ENCODE data around the gene AKT3.

Gene AKT3

GRCh38 chr1:243587823-243588560 lies 262.1 kb downstream of the AKT3 start:
- 0 out of 2 replicates have a peak overlapping the region, but pooled peaks have one; percentile 7 for H2AFZ ChIP-seq (ENCODE audit: low read length)
- TF ChIP-seq EZH2phosphoT487 (IDR thresholded peaks at IDR 0.05; ENCODE audit: low read length) (no peak), CTCF (IDR thresholded peaks at IDR 0.05; ENCODE audit: low read length) (no peak), EZH2 (optimal IDR thresholded peaks at IDR 0.05; ENCODE audit: low read depth, low read length) (no peak)

GRCh38 chr1:243587285-243587684 lies 262.8 kb downstream of the AKT3 start:
- H3K9ac ChIP-seq (ENCODE audit: low read length), result no peak overlapping the region
- peaks cover 16% of the 10 kb centered on the region for H3F3A ChIP-seq (ENCODE audit: insufficient read depth, low read length)
- no peak overlapping the region for H2AFZ ChIP-seq (ENCODE audit: low read length)
- peaks cover 26% of the 10 kb centered on the region for H3K4me1 ChIP-seq (ENCODE audit: low read length)
- DNase-seq, result no peak
- H3K27ac ChIP-seq (ENCODE audit: low read length), result no peak overlapping the region
- no peaks in the 10 kb centered on the region for H3K27me3 ChIP-seq (replicated peaks; ENCODE audit: insufficient read depth, low read length)
- no peaks in the 10 kb centered on the region for H3K9me2 ChIP-seq (replicated peaks; ENCODE audit: insufficient read depth, low read length)
- no peaks in the 10 kb centered on the region for H3K9me3 ChIP-seq (replicated peaks; ENCODE audit: insufficient read depth, low read length)
- H3K4me2 ChIP-seq (ENCODE audit: low read depth, low read length), result no peak overlapping the region
- no peaks in the 10 kb centered on the region for H3K79me2 ChIP-seq (ENCODE audit: low read length)
- H3K4me3 ChIP-seq (ENCODE audit: low read length), result no peak overlapping the region
- no peaks in the 10 kb centered on the region for H4K20me1 ChIP-seq (ENCODE audit: insufficient read depth, low read length)
- TF ChIP-seq EZH2 (optimal IDR thresholded peaks at IDR 0.05; ENCODE audit: low read depth, low read length), result no peak
- TF ChIP-seq CTCF (IDR thresholded peaks at IDR 0.05; ENCODE audit: low read length), result no peak
- no peak for TF ChIP-seq EZH2phosphoT487 (IDR thresholded peaks at IDR 0.05; ENCODE audit: low read length)
- no peaks in the 10 kb centered on the region for H3K36me3 ChIP-seq (replicated peaks; ENCODE audit: insufficient read depth, low read length)

More at GRCh38 chr1:243587823-243588560, 262.1 kb downstream of the AKT3 start:
- H3K27me3 ChIP-seq (replicated peaks; ENCODE audit: insufficient read depth, low read length), result no peaks in the 10 kb centered on the region
- H3K4me2 ChIP-seq (ENCODE audit: low read depth, low read length), result peak overlapping the region; percentile 57
- DNase-seq, result peak; percentile 12
- H3K9ac ChIP-seq (ENCODE audit: low read length), result no peak overlapping the region
- H3K27ac ChIP-seq (ENCODE audit: low read length), result peak overlapping the region; percentile 75
- H3F3A ChIP-seq (ENCODE audit: insufficient read depth, low read length), result peaks cover 16% of the 10 kb centered on the region
- H3K4me3 ChIP-seq (ENCODE audit: low read length), result 0 out of 2 replicates have a peak overlapping the region, but pooled peaks have one; percentile 27
- H3K4me1 ChIP-seq (ENCODE audit: low read length), result peaks cover 26% of the 10 kb centered on the region
- H3K9me2 ChIP-seq (replicated peaks; ENCODE audit: insufficient read depth, low read length), result no peaks in the 10 kb centered on the region
- H4K20me1 ChIP-seq (ENCODE audit: insufficient read depth, low read length), result no peaks in the 10 kb centered on the region
- no peaks in the 10 kb centered on the region for H3K9me3 ChIP-seq (replicated peaks; ENCODE audit: insufficient read depth, low read length)
- H3K36me3 ChIP-seq (replicated peaks; ENCODE audit: insufficient read depth, low read length), result no peaks in the 10 kb centered on the region
- no peaks in the 10 kb centered on the region for H3K79me2 ChIP-seq (ENCODE audit: low read length)

- Histone ChIP-seq H3F3A (ENCODE audit: insufficient read depth, low read length) (peaks cover 16% of the 10 kb centered on the region), H3K27me3 (replicated peaks; ENCODE audit: insufficient read depth, low read length) (no peaks in the 10 kb centered on the region), H3K36me3 (replicated peaks; ENCODE audit: insufficient read depth, low read length) (no peaks in the 10 kb centered on the region), H3K4me2 (ENCODE audit: low read depth, low read length) (no peak overlapping the region), H3K4me3 (ENCODE audit: low read length) (no peak overlapping the region), H3K9ac (ENCODE audit: low read length) (no peak overlapping the region), H4K20me1 (ENCODE audit: insufficient read depth, low read length) (no peaks in the 10 kb centered on the region), H3K27ac (ENCODE audit: low read length) (no peak overlapping the region), H3K9me2 (replicated peaks; ENCODE audit: insufficient read depth, low read length) (no peaks in the 10 kb centered on the region), H3K9me3 (replicated peaks; ENCODE audit: insufficient read depth, low read length) (no peaks in the 10 kb centered on the region), H3K4me1 (ENCODE audit: low read length) (peaks cover 26% of the 10 kb centered on the region), H2AFZ (ENCODE audit: low read length) (no peak overlapping the region), H3K79me2 (ENCODE audit: low read length) (no peaks in the 10 kb centered on the region)
- DNase-seq, result no peak
- TF ChIP-seq CTCF (IDR thresholded peaks at IDR 0.05; ENCODE audit: low read length) (no peak), EZH2 (optimal IDR thresholded peaks at IDR 0.05; ENCODE audit: low read depth, low read length) (no peak), EZH2phosphoT487 (IDR thresholded peaks at IDR 0.05; ENCODE audit: low read length) (no peak)
These were observed 264.1 kb downstream of the AKT3 start for GRCh38 chr1:243585982-243586381.

Measured in MM.1S (cell line).